ENCODE results near the gene FCHSD2.
"Not testable (repeated sequence)": the region's sequence is repeated elsewhere in the genome, so short reads cannot be mapped to it uniquely, and the experiment has no call there.

The FCHSD2 gene

DNA sequence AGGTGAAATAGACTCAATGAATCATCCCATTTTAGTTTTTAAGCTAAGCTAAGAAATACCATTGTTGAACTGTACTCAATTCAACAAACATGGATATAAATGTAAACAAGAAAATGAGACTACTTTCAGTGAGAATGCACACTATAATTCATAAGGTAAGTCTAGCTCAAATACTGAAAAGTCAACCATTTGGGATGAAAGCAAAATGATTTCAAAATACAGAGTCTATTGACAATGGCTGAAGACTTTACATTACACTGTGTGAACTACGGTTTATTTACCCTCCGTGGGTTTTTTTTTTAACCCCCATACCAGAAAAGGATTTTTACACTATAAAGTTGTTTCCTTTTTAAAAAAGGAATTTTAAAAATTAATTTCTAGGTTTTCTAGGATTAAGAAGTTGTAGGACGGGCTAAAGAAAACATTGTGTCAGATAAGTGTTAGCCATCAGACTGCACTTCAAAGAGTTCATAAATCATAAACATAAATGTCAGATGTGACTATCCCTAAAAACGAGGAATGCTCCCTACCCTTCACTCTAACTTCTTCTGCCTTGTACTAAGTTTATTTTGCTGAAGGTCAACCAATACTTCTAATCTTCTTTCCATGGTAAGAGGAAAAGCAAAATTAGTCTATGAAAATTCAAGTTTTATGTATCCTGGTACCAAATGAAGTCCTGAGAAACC is 83.0 kb downstream of the FCHSD2 start:
- DNase-seq (ENCODE audit: low spot score), result no peak

DNA sequence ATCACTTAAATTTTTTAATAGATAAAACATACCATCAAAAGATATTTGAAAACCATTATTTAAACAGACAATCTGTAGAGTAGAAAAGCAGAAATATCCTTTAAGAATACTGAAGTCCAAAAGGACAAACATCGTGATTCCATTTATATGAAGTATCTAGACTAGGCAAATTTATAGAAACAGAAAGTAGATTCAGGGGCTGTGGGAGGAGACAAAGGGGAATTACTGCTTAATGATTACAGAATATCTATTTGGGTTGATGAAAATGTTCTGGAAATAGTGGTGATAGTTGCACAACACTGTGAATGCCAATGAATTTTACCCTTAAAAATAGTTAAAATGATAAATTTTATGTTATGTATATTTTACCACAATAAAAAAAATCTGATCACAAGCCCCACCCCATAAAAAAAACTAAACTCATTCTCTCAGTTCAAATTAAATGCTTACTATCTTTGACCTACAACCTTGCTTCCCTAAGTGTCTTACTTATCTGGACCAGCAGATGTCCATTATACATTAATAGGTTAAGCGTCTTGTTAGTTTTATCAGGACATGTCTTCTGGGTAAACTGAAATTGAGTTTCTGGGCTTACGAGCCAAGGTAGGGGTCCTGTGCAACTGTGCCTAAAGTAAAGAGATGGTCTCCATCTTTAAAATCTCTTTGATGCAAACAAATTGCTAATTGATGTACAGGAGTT is 86.3 kb downstream of the FCHSD2 start:
- DNase-seq (ENCODE audit: low spot score), result no peak

DNA sequence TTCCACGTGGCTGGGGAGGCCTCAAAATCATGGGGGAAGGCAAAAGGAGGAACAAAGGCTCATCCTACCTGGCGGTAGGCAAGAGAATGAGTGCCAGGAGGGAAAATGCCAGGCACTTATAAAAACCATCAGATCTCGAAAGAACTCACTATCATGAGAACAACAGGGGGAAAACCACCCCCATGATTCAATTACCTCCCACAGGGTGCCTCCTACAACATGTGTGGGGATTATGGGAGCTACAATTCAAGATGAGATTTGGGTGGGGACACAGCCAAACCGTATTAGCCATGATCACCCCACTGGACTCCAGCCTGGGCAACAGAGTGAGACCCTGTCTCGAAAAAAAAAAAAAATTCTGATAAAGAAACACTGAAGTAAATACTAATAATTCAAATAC is 87.1 kb downstream of the FCHSD2 start:
- DNase-seq (ENCODE audit: low spot score), result no peak

DNA sequence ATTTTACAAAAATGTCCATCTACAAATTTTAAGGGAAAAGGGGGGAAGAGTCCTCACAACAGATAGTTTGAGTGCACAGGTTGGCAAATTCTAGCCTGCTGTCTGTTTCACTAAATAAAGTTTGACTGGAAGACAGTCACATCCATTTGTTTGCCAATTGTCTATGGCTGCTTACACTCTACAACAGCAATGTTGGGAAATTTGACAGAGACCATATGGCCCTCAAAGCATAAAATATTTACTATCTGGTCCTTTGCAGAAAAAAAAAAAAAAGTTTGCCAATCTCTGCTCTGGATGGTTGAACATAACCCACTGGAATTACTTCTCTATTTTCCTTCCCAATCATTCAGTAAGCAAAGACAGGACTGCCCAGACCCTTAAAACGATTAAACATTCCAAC is 88.2 kb downstream of the FCHSD2 start:
- DNase-seq (ENCODE audit: low spot score), result no peak

DNA sequence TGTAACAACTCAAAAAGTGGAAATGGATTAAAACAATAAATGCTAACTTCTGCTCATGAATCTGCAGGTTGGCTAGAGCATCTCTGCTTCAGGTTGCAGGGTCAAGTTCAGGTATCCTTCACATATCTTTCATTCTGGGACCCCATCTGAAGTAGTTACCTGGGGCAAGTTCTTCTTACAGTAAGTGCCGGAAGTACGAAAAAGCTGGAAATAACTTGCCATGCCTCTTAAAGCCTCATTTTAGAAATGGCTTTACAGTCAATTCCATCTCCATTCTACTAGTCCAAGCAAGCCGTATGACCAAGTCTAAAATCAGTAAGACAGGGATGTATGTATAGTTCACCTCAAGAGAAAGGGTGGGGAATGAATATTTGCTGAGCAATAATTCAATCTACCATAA is 93.7 kb downstream of the FCHSD2 start:
- no peak for DNase-seq (ENCODE audit: low spot score)

DNA sequence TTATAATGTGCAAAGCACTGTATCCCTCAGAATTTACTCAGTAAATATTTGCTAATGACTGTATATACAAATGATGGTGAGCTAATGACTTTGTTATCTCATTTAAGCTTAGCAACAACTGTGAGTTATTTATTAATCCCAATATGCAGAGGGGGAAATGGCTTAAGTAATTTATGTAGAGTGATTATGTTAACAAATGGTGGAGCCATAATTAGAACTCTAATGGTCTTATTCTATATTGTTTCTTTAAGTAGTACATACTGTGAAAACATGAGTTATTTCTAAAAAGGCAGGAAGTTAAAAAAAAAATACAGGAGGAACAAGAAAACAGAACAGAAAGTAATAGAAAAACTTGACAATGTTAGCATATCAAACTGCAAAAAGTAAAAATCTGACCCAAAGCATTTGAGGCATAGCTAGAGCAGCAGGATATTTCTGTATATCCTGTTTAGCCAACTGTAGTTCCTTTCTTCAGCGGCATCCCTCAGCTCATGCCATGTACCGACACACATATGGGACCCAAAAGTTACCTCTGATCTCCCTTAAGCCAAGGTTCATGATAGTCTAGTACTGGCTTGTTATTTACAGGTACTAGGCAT is 94.2 kb downstream of the FCHSD2 start:
- no peak for DNase-seq (ENCODE audit: low spot score)

DNA sequence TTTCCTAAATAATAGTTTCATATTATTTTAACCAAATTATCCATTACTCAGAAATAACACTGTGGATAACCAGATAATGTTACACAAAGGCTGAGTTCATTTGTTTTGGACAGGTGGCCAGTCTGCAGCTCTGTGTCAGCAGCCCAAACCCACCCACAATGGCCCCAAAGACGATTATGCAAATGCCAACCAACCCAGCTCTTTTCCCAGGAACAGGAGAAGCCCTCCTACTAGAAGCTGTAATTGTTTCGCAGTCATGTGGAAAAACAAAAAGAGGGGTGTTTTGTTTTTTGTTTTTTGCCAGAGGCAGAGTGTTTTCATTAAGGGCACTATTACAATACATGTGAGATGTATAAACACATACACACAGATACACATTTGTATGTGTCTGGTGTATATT is 102.1 kb downstream of the FCHSD2 start:
- DNase-seq (ENCODE audit: low spot score), result no peak

DNA sequence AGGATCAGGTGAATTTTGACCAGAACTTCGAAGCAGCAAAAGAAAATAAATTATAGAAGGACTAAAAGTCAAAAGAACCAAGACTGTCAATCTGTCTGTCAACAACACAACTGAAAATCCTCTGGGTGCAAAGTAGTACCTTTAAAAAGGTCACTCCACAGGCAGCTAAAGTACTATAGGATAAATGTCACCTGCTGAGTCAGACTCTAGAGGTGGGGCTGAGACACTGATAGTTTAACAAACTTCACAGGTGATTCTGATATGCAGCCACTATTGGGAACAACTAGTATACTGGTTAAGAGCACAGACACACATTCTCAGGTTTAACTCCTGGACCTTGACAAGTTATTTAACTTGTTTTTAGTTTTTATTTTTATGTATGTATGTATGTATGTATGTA is 107.3 kb downstream of the FCHSD2 start:
- no peak for DNase-seq (ENCODE audit: low spot score)

DNA sequence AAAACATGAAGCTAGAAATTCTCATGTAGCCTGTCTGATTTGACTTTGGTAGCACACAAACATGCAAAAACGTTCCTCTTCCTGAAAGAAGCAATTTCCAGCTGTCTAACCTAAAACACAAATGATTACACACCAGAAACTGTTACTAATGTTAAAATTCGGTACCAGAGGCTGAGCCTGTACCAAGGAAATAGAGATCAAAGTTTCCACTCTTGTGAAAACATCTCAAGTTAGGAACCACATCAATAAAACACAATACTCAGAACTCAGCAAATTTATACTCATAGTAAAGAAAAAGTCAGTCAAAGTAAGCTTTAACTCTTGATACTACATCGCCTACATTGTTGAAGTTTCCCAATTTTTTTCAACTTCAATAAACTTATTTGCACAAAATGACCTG is 107.8 kb downstream of the FCHSD2 start:
- no peak for DNase-seq (ENCODE audit: low spot score)

DNA sequence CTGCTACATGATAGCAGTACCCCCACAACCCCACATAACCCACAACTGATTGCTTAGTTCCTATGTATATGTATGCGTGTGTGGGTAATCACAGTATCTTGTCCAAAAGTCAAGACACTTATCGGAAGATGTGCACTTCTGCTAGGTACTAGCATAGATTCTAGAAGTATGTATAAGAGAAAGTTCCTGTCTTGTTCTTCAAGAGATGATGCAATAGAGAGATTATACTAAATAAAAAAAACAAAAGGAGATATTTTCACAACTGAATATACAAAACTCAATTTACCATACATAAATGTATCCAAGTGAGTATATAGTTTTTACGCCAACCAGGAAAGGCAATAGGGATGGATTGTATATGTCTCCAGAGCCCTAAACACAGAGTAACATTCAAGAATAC is 112.0 kb downstream of the FCHSD2 start:
- DNase-seq (ENCODE audit: low spot score), result no peak

DNA sequence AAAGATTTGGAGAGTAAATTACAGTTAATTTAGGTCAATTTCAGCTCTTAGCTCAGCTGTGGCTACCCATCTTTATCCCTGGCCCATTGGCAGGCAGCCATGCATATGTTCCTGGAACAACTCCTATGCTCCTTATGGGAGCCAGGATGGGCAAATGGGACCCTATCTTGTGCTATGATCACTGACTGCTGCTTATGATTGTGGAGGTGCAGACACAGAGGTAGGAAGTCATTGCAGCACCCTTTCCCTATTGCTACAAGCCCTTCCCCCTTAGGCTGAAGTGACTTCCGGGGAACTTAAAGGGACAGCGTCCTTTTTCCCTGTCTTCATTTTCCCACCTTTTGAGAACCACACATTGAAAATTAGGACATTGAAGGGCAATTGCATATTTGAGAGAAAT is 112.7 kb downstream of the FCHSD2 start:
- no peak for DNase-seq (ENCODE audit: low spot score)

DNA sequence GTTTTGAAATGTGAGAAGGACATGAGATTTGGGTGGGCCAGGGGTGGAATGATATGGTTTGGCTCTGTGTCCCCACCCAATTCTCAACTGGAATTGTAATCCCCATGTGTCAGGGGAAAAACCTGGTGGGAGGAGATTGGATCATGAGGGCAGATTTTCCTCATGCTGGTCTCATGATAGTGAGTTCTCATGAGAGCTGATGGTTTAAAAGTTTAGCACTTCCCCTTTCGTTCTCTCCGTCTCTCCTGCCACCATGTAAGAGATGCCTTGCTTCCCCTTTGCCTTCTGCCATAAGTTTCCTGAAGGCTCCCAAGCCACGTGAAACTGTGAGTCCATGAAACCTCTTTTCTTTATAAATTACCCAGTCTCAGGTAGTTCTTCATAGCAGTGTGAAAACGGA is 113.5 kb downstream of the FCHSD2 start:
- no peak for DNase-seq (ENCODE audit: low spot score)

DNA sequence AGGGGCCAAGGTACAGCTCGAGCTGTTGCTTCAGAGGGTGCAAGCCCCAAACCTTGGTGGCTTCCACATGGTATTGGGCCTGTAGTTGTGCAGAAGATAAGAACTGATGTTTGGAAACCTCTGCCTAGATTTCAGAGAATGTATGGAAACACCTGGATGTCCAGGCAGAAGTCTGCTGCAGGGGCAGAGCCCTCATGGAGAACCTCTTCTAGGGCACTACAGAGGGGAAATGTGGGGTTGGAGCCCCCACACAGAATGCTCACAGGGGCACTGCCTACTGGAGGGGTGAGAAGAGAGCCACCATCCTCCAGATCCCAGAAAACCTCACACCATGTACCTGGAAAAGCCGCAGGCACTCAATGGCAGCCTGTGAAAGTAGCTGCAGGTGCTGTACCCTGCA is 114.3 kb downstream of the FCHSD2 start:
- DNase-seq (ENCODE audit: low spot score), result not testable (repeated sequence)

DNA sequence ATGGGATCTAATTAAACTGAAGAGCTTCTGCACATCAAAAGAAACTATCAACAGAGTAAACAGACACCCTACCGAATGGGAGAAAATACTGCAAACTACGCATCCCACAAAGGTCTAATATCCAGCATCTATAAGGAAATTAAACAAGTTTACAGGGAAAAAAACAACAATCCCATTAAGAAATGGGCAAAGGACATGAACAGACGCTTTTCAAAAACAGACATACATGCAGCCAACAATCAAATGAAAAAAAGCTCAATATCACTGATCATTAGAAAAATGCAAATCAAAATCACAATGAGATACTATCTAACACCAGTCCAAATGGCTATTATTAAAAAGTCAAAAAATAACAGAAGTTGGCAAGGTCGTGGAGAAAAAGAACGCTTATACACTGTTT is 117.5 kb downstream of the FCHSD2 start:
- DNase-seq (ENCODE audit: low spot score), result no peak

DNA sequence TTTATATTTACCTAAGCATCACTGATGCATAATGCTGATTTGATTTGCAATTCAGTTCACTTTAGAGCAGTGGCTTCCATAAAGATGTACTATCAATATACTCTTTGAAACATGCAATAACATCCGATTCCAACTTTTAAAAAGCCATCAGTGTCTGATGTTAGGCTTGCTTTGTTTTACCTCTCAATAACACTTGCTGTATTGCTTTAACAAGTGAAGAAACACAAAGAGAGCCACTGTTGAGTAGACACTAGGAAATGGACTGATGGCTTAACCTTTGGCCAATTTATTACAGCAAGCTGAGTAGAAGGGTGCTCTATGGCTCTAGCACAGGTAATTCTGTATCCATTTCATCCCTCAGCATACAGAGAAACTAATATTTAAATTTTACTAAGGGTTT is 122.1 kb downstream of the FCHSD2 start:
- no peak for DNase-seq (ENCODE audit: low spot score)

DNA sequence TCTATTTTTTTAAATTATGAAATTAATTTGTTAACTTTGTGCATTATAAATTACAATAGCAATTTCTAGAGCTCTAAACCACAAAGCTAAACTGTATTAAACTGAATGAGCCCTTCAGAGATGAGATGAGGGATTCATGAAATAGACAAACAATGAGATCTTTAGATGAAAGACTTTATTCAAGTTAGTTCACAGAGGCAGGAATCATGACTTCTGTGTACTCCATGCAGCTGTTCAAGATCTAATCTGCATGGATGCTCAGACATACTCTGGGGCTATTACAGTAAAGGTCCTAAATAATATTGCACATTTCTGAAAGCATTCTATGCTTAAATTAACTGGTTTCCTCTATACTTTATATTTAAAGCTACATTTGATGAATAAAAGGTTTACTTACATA is 122.7 kb downstream of the FCHSD2 start:
- no peak for DNase-seq (ENCODE audit: low spot score)

DNA sequence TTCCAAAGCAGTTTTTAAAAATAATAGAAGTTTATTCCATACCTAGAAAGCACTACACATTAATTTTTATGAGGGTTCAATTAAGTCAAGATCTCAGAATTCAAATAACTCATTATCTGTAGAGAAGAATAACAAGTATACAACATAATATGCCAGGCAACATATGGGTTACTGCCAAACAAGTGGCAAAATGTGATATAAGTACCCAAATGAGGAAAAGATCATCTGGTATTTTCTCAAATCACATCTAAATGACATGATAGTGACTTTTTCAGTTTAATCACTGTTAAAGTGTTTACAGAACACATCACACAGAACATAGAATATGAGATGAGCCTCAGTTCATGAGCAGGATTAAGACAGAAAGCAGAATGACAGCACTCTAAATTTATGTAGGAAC is 123.3 kb downstream of the FCHSD2 start:
- no peak for DNase-seq (ENCODE audit: low spot score)

DNA sequence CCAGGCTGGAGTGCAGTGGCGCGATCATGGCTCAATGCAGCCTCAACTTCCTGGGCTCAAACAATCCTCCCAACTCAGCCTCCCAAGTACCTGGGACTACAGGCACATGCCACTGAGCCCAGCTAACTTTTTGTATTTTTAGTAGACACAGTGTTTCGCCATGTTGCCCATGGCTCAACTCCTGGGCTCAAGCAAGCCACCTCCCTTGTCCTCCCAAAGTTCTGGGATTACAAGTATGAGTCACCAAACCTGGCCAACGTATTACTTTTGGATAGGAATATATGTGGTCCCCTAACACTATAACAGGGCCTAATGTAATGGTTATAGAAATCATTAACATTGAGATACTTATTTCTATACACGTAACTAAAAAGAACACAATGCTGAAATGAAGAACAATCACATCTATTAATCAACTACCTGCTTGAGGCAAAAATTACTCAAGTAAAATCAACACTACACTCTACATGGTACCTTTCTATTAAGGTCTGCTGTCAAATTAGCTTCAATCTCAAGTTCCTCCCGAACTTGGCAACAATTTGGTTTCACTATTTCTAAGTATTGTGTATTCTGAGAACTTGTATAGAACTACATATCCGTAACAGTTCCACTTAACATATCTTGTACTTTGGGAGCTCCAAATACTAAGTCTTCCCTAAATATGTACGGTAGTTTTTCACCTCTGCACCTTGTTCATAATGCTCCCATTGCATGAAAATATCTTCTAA is 124.9 kb downstream of the FCHSD2 start:
- no peak for DNase-seq (ENCODE audit: low spot score)

DNA sequence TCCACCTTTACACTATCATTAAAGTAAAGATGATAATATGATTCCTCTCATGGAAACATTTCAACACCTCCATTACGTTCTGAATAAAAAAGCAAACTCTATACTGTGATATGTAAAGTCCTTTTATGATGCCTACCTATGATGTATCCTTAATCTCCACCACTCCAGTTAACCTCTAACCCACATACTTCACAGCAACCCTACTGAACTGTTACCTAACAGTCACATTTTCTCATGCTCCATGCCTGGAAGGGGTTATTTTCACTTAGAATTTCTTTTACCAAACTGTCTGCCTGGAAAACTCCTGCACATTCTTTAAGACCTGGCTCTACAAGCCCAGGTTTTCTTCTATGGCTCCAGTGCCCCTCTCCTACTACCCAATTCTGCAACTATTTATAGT is 129.1 kb downstream of the FCHSD2 start:
- DNase-seq (ENCODE audit: low spot score), result no peak

DNA sequence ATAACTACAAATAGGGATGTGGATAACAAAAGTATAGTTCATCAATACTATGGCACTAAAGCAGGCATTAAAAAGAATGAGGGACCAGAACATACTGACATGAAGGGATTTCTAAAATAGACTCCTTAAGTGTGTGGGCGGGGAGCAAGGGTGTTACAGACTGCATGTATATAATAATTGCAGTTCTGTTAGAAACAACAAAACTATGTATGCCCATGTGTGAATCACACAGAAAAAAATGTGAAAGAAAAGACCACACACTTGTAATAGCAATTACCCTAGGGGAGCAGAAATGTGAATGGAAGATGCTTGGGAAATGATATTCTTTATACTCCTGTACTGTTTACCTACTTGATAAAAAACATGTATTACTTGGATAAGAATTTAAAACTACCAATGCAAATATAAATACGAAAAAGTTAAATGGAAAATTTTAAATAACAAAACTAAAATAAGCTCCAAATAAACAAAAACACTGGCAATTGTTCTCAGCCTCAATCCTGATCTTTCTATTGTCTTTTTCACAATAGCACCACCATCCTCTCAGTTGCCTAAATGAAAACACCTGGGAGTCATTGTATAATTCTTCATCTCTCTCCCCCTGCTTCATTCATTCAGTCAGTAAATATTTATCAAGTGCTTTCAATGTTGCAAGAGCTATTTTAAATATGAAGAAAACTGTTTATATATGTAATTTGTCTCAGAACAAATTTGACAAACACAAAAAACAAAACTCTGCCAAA is 129.8 kb downstream of the FCHSD2 start:
- no peak for DNase-seq (ENCODE audit: low spot score)

DNA sequence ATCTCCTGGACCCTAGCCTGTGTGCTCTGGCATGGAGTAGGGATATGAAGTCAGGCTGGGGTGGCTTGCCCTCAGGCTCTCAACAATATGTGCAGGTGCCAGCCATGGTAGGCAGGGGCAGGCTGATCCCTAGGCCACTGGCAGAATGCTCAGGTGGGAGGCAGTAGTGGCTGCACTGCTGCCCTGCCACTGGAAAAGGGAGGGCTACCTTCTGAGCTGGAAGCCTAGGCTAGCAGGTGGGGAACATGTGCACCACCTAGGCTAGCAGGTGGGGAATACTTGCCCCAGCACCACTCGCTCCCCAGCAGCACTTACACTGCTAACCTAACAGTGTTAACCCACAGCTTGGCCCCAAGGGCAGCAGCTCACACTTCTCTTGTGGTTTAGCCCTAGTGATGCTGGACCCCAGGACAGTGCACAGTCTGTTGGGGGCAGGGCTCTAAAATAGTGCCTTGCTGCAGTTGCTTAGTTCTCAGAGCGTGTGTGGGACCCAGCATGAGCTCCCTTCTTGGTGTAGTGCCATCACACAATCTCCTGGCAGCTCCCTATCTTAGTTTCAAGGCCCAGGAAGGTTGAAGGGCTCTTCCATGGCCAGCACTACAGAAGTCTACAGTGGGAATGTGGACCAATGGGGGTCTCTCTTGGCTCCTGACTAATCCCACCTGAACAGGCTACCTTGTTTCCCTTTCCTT is 130.8 kb downstream of the FCHSD2 start:
- no peak for DNase-seq (ENCODE audit: low spot score)

DNA sequence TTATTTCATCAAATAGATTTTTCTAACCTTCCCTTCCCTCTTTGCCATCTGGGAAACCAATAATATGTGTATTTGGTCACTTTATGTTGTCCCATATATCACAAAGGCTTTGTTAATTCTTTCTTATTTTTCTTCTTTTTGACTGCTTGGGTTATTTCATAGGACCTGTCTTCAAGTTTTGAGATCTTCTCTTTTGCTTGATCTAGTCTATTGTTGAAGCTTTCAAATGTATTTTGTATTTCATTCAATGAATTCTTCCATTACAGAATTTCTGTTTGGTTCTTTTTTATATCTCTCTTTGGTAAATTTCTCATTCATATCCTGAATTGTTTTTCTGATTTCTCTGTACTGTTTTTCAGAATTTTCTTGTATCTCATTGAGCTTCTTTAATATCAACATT is 132.1 kb downstream of the FCHSD2 start:
- no peak for DNase-seq (ENCODE audit: low spot score)

Measured in left forelimb (tissue), 1 donor.